Measurements from ENCODE around the gene NEU4. TPM values are rescaled to one million over a fixed set of nuclear protein-coding genes. Genes with fewer than 3 reads are reported as not detected.

The NEU4 gene
- total RNA-seq, 1 experiment from 2014 or later = 0.70 TPM

DNA sequence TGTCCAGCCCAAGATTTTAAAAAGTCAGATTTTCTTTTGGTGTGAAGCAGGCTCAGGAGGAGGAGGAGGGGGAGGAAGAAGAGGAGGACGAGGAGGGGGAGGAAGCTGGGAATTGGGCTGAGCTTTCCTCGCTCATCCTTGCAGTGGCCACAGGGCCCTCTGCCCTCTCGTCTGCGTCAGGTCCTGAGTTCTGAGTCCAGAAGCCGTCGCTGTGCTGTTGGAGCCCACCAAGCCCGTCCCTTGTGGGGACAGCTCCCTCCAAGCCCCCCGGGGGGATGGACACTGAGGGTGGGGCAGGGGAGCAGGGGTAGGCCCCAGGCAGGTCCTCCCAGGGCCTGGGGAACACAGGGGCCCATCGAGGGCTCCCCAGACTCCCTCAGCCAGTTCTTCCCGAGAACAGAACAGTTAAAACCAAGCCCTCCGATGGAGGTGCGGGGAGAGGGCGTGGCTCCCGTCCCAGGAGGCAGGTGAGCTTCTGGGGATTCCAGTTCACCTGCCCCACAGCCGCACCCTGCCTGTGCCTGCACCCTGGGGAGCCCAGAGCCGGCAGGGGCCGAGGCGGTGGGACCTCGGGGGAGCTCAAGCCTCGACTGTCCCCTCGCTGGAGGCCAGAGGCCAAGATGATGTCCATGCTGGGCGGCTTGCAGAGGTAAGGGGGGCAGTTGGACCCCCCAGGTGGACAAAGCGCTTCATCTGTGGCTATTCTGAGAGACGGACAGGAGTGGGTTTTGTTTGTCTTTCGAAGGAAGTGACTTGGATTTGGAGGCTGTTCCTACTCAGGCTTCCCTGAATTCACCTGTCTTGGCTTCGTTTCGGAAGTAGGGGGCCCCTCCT is 32.4 kb upstream of the NEU4 start, which contains the start of gene GAL3ST2:
Gene GAL3ST2, plus strand, starts transcription at position 487 of the 834 bp plus-strand sequence. Its CDS starts 134 bp downstream, at position 621.
- WGBS (ENCODE audit: extremely low coverage, insufficient read length, low lambda C conversion rate) = no CpG with 5 or more reads among the region's 27 CpGs
- H3K4me1 Mint-ChIP-seq = peaks cover 21 to 45% of the 10 kb centered on the region in 2 experiments
- Histone ChIP-seq H4K8ac (replicated peaks; ENCODE audit: insufficient read length, low read depth, low read length) (no peak within 1 kb of the TSS), H2BK20ac (ENCODE audit: low read depth, low read length, poor library complexity, severe bottlenecking) (no peak within 1 kb of the TSS), H3K27me3 (ENCODE audit: insufficient read depth, low read length) (no peaks in the 10 kb centered on the region), H3K56ac (ENCODE audit: insufficient read length, low read depth, low read length) (no peak within 1 kb of the TSS), H3K23ac (ENCODE audit: insufficient read length, low read depth, low read length) (no peak within 1 kb of the TSS), H2BK12ac (ENCODE audit: insufficient read length, low read depth, low read length) (no peak within 1 kb of the TSS), H3K18ac (ENCODE audit: insufficient read length, low read depth, low read length) (no peak within 1 kb of the TSS), H4K5ac (ENCODE audit: insufficient read length, low read depth, low read length) (no peak within 1 kb of the TSS), H3K79me2 (ENCODE audit: insufficient read depth, low read length) (no peaks in the 10 kb centered on the region), H3K9me3 (ENCODE audit: control insufficient read depth, low read depth, low read length) (no peaks in the 10 kb centered on the region), H4K20me1 (ENCODE audit: control insufficient read depth, insufficient read depth, insufficient read length) (no peaks in the 10 kb centered on the region), H3K14ac (ENCODE audit: insufficient read depth, low read length) (no peak within 1 kb of the TSS; the same call in 1 of the 2 replicates), H2BK15ac (ENCODE audit: low read depth, low read length) (no peak within 1 kb of the TSS), H3K4me2 (ENCODE audit: insufficient read depth, insufficient read length, low read length) (no peak within 1 kb of the TSS), H2BK5ac (ENCODE audit: insufficient read length, low read length) (no peak within 1 kb of the TSS), H3K23me2 (ENCODE audit: insufficient read length, low read depth, low read length, poor library complexity, severe bottlenecking) (peaks cover 3% of the 10 kb centered on the region), H3K27ac (ENCODE audit: insufficient read length, low read depth, low read length) (no peak within 1 kb of the TSS), H2AFZ (ENCODE audit: low read length) (no peak within 1 kb of the TSS), H3K79me1 (ENCODE audit: insufficient read depth, low read depth, low read length, poor library complexity, severe bottlenecking) (no peaks in the 10 kb centered on the region), H3K9ac (ENCODE audit: extremely low read depth, insufficient read length, low read length) (no peak within 1 kb of the TSS), H3K4me1 (ENCODE audit: insufficient read depth, low read length) (no peaks in the 10 kb centered on the region), H3T11ph (ENCODE audit: low read length) (no peak within 1 kb of the TSS), H3K4ac (ENCODE audit: low read depth, low read length) (no peak within 1 kb of the TSS), H2BK120ac (ENCODE audit: low read depth, low read length, poor library complexity, severe bottlenecking) (no peak within 1 kb of the TSS), H4K91ac (ENCODE audit: insufficient read length, low read depth, low read length) (no peak within 1 kb of the TSS), H2AK5ac (ENCODE audit: insufficient read length, low read length) (no peak within 1 kb of the TSS)
- peak within 1 kb of the TSS in 1 of 3 experiments; percentile 67; a peak in 1 of 7 replicates for H3K27ac Mint-ChIP-seq
- H3K36me3 Mint-ChIP-seq (ENCODE audit: insufficient read depth in 1 of 3, low read depth in 3 of 3) = peaks cover 4 to 15% (median 9%) of the 10 kb centered on the region in 3 experiments; a peak in 6 of 7 replicates
- no peak for DNase-seq
- H3K9me3 Mint-ChIP-seq = peaks cover 28% of the 10 kb centered on the region in 2 experiments
- H3K4me3 Mint-ChIP-seq = no peak within 1 kb of the TSS
- TF ChIP-seq, protein P1, sequence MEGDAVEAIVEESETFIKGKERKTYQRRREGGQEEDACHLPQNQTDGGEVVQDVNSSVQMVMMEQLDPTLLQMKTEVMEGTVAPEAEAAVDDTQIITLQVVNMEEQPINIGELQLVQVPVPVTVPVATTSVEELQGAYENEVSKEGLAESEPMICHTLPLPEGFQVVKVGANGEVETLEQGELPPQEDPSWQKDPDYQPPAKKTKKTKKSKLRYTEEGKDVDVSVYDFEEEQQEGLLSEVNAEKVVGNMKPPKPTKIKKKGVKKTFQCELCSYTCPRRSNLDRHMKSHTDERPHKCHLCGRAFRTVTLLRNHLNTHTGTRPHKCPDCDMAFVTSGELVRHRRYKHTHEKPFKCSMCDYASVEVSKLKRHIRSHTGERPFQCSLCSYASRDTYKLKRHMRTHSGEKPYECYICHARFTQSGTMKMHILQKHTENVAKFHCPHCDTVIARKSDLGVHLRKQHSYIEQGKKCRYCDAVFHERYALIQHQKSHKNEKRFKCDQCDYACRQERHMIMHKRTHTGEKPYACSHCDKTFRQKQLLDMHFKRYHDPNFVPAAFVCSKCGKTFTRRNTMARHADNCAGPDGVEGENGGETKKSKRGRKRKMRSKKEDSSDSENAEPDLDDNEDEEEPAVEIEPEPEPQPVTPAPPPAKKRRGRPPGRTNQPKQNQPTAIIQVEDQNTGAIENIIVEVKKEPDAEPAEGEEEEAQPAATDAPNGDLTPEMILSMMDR (conservative IDR thresholded peaks at IDR 0.05) = no peak
- H3K27me3 Mint-ChIP-seq (ENCODE audit: low read depth) = peaks cover 2% of the 10 kb centered on the region; the same call in 1 of the 2 replicates
